Measurements from ENCODE around the gene PSMC4.
A peak's percentile ranks its signal among the peaks of the same experiment; 100 is the strongest.

The PSMC4 gene

GRCh38 chr19:39970675-39971379 lies at the start of gene PSMC4:
Gene PSMC4, plus strand, starts transcription at chr19:39971165. Its CDS starts 38 bp downstream, at chr19:39971203.
- TF ChIP-seq CTCF (IDR thresholded peaks at IDR 0.05), result peak; percentile 83

- TF ChIP-seq CTCF (IDR thresholded peaks at IDR 0.05), result no peak
Observed at GRCh38 chr19:39923862-39924261, 47.1 kb upstream of the PSMC4 start.

GRCh38 chr19:39924389-39924788 lies 46.6 kb upstream of the PSMC4 start:
- no peak for TF ChIP-seq CTCF (IDR thresholded peaks at IDR 0.05)

GRCh38 chr19:39924952-39925351 lies 46.0 kb upstream of the PSMC4 start:
- no peak for TF ChIP-seq CTCF (IDR thresholded peaks at IDR 0.05)

- TF ChIP-seq CTCF (IDR thresholded peaks at IDR 0.05), result no peak
Observed at GRCh38 chr19:39926170-39926760, 44.7 kb upstream of the PSMC4 start.

GRCh38 chr19:39927076-39927475 lies 43.9 kb upstream of the PSMC4 start:
- TF ChIP-seq CTCF (IDR thresholded peaks at IDR 0.05), result no peak

GRCh38 chr19:39927524-39928356 lies 43.2 kb upstream of the PSMC4 start:
- no peak for TF ChIP-seq CTCF (IDR thresholded peaks at IDR 0.05)
